SK-N-SH treated with all-trans-retinoic acid at 6 μM for 48 hours (cell line): ENCODE results near the gene FNBP1L.

ENCODE experiments used
- ATAC-seq: fragments of 200-7000 bp; cut with Tn5 transposase; 3 replicates; pipeline ENCODE4 v1.9.1; 2020; ENCODE audit warnings: mild to moderate bottlenecking, moderate library complexity
- ARNTL ChIP-seq: fragments of 450-650 bp; formaldehyde crosslinking; IDR thresholded peaks from 2 replicates; pipeline ENCODE4 v1.5.0; 2020; ENCODE audit warnings: low read depth, mild to moderate bottlenecking, moderate library complexity, borderline replicate concordance
- BACH2 ChIP-seq: fragments of 250-450 bp; sonication (Bioruptor Pico); IDR thresholded peaks from 2 replicates; pipeline ENCODE4 v1.9.0; 2021; ENCODE audit warnings: mild to moderate bottlenecking, borderline replicate concordance
- CREB5 ChIP-seq: fragments of 250-450 bp; sonication (Bioruptor Pico); IDR thresholded peaks from 2 replicates; pipeline ENCODE4 v1.5.1; 2020; ENCODE audit warnings: low read depth, mild to moderate bottlenecking, moderate library complexity
- ESRRG ChIP-seq: fragments of 250-450 bp; sonication (Bioruptor Pico); IDR thresholded peaks from 2 replicates; pipeline ENCODE4 v1.6.1; 2021; ENCODE audit warnings: mild to moderate bottlenecking
- GLIS3 ChIP-seq: fragments of 250-450 bp; sonication (Bioruptor Pico); IDR thresholded peaks from 2 replicates; pipeline ENCODE4 v1.5.0; 2020; ENCODE audit warnings: mild to moderate bottlenecking, moderate library complexity
- ISL1 ChIP-seq: fragments of 250-450 bp; sonication (Bioruptor Pico); IDR thresholded peaks from 2 replicates; pipeline ENCODE4 v2.1.2; 2022; ENCODE audit warnings: mild to moderate bottlenecking, moderate library complexity
- OSR1 ChIP-seq: fragments of 250-450 bp; sonication (Bioruptor Pico); IDR thresholded peaks from 2 replicates; pipeline ENCODE4 v1.8.0; 2022; ENCODE audit warnings: moderate library complexity, mild to moderate bottlenecking, inconsistent platforms
- PATZ1 ChIP-seq: fragments of 250-450 bp; sonication (Bioruptor Pico); IDR thresholded peaks from 2 replicates; pipeline ENCODE4 v1.8.0; 2020; ENCODE audit warnings: mild to moderate bottlenecking, moderate library complexity, borderline replicate concordance
- PPARA ChIP-seq: fragments of 250-450 bp; sonication (Bioruptor Pico); IDR thresholded peaks from 2 replicates; pipeline ENCODE4 v1.5.0; 2020; ENCODE audit warnings: mild to moderate bottlenecking, borderline replicate concordance
- RARB ChIP-seq: fragments of 250-450 bp; sonication (Bioruptor Pico); IDR thresholded peaks from 2 replicates; pipeline ENCODE4 v1.8.0; 2021; ENCODE audit warnings: mild to moderate bottlenecking, moderate library complexity
- TCF4 ChIP-seq: fragments of 250-450 bp; sonication (Bioruptor Pico); IDR thresholded peaks from 2 replicates; pipeline ENCODE4 v1.8.0; 2021; ENCODE audit warnings: mild to moderate bottlenecking, moderate library complexity, borderline replicate concordance
- TSHZ2 ChIP-seq: fragments of 250-450 bp; sonication (Bioruptor Pico); IDR thresholded peaks from 2 replicates; pipeline ENCODE4 v1.5.0; 2020; ENCODE audit warnings: mild to moderate bottlenecking, moderate library complexity
- ZC3H10 ChIP-seq: fragments of 250-450 bp; sonication (Bioruptor Pico); IDR thresholded peaks from 2 replicates; pipeline ENCODE4 v1.5.1; 2021; ENCODE audit warnings: mild to moderate bottlenecking, moderate library complexity
- ZFP3 ChIP-seq: fragments of 250-450 bp; sonication (Bioruptor Pico); IDR thresholded peaks from 2 replicates; pipeline ENCODE4 v1.5.0; 2020; ENCODE audit warnings: mild to moderate bottlenecking, moderate library complexity
- ZFP30 ChIP-seq: fragments of 450-650 bp; formaldehyde crosslinking; IDR thresholded peaks from 2 replicates; pipeline ENCODE4 v1.5.0; 2022; ENCODE audit warnings: mild to moderate bottlenecking, moderate library complexity
- ZNF565 ChIP-seq: fragments of 450-650 bp; formaldehyde crosslinking; conservative IDR thresholded peaks from 2 replicates; pipeline ENCODE4 v1.5.0; 2020; ENCODE audit warnings: low read depth, mild to moderate bottlenecking, moderate library complexity
- ZNF70 ChIP-seq: fragments of 450-650 bp; formaldehyde crosslinking; IDR thresholded peaks from 2 replicates; pipeline ENCODE4 v1.5.0; 2020; ENCODE audit warnings: mild to moderate bottlenecking, moderate library complexity
- TF ChIP-seq, protein P1 (sequence below): fragments of 250-450 bp; sonication (Bioruptor Pico); IDR thresholded peaks from 2 replicates; pipeline ENCODE4 v1.8.0; 2021; ENCODE audit warnings: low read depth, mild to moderate bottlenecking, moderate library complexity, borderline replicate concordance
- TF ChIP-seq, protein P2 (sequence below): fragments of 250-450 bp; sonication (Bioruptor Pico); IDR thresholded peaks from 2 replicates; pipeline ENCODE4 v1.5.1; 2021; ENCODE audit warnings: mild to moderate bottlenecking, moderate library complexity

Gene FNBP1L

DNA sequence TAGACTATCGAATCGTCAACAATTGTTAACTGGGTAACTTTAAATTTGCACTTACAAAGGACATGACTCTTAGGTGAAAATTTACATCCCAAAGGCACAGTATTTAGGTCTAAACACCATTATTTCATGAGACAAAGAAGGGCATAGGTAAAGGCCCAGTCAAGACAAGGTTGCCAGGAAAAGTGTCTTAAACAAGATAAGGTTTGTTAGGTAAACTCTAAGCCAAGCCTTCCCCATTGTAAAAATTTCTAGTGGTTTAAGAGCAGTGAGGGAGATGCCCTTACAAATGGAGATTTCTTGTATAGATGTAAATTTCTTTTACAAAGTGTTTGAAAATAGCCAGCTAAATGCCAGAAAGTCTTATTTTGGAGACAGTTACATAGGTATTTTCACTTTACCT is 36.9 kb upstream of the FNBP1L start:
- TF ChIP-seq ZFP30 (CRISPR knock-in tag): no peak
- no peak for TF ChIP-seq PPARA
- TF ChIP-seq ESRRG (CRISPR knock-in tag): no peak
- TF ChIP-seq OSR1 (CRISPR knock-in tag): no peak
- no peak for TF ChIP-seq ZFP3 (CRISPR knock-in tag)
- no peak for TF ChIP-seq PATZ1
- TF ChIP-seq, protein P1, sequence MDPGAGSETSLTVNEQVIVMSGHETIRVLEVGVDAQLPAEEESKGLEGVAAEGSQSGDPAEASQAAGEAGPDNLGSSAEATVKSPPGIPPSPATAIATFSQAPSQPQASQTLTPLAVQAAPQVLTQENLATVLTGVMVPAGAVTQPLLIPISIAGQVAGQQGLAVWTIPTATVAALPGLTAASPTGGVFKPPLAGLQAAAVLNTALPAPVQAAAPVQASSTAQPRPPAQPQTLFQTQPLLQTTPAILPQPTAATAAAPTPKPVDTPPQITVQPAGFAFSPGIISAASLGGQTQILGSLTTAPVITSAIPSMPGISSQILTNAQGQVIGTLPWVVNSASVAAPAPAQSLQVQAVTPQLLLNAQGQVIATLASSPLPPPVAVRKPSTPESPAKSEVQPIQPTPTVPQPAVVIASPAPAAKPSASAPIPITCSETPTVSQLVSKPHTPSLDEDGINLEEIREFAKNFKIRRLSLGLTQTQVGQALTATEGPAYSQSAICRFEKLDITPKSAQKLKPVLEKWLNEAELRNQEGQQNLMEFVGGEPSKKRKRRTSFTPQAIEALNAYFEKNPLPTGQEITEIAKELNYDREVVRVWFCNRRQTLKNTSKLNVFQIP: no peak
- no peak for TF ChIP-seq TCF4 (CRISPR knock-in tag)
- TF ChIP-seq RARB (CRISPR knock-in tag): no peak
- TF ChIP-seq TSHZ2 (CRISPR knock-in tag): no peak
- no peak for TF ChIP-seq ARNTL (CRISPR knock-in tag)
- TF ChIP-seq, protein P2, sequence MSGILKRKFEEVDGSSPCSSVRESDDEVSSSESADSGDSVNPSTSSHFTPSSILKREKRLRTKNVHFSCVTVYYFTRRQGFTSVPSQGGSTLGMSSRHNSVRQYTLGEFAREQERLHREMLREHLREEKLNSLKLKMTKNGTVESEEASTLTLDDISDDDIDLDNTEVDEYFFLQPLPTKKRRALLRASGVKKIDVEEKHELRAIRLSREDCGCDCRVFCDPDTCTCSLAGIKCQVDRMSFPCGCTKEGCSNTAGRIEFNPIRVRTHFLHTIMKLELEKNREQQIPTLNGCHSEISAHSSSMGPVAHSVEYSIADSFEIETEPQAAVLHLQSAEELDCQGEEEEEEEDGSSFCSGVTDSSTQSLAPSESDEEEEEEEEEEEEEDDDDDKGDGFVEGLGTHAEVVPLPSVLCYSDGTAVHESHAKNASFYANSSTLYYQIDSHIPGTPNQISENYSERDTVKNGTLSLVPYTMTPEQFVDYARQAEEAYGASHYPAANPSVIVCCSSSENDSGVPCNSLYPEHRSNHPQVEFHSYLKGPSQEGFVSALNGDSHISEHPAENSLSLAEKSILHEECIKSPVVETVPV: no peak
- no peak for ATAC-seq

DNA sequence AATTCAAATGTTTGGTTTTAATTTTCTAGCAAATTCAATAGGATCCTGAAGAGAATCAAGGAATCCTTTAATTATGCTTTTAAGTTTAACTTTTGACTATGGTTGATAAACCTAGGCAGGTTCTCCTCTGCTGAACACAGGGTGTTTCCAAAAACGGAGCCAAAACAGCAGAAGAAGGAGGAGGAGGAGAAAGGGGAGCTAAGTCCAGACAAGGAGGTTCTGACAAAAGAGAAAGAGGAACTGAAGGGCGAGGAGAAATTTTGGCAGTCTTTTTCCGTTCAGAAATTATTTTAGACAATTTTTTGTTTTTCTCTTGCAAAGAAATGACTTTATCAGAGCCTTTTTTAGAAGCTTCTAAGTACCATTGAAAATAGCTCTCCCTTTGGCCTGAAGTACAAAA is 33.2 kb upstream of the FNBP1L start:
- TF ChIP-seq ZC3H10 (CRISPR knock-in tag) (no peak), ARNTL (CRISPR knock-in tag) (no peak), ZNF565 (CRISPR knock-in tag) (no peak), ISL1 (CRISPR knock-in tag) (no peak), PATZ1 (no peak), ZNF70 (CRISPR knock-in tag) (no peak), GLIS3 (CRISPR knock-in tag) (no peak)
- no peak for ATAC-seq

DNA sequence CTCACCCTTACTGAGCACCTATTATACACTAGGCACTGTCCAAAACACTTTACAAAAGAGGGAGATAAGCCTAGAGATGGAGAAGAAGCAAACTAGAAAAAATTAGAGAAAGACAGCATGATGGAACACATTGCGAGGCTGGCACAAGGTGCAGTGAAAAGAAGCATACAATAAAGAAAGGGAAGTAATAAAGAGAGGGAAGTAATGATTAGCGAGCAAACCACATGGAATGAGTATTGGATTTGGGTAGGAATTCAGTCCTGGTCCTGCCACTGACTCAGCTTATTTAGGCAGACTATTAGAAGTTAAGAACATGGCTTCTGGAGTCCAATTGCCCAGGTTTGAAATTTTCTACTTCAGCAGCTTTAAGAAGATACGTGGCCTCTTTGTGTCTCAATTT is 32.6 kb upstream of the FNBP1L start:
- TF ChIP-seq ARNTL (CRISPR knock-in tag) (no peak), ZFP3 (CRISPR knock-in tag) (no peak), CREB5 (CRISPR knock-in tag) (no peak), OSR1 (CRISPR knock-in tag) (no peak), BACH2 (CRISPR knock-in tag) (no peak), ISL1 (CRISPR knock-in tag) (no peak)
- TF ChIP-seq, all 23 proteins: peak for 0
- no peak for ATAC-seq
